Measurements from ENCODE around the gene AP2A2.

AP2A2 gene

GRCh38 chr11:991711-992307 lies 66.1 kb downstream of the AP2A2 start:
- TF ChIP-seq GATA3 (IDR thresholded peaks at IDR 0.05; ENCODE audit: low read depth, low read length) = no peak
- no peak for TF ChIP-seq GATA2 (IDR thresholded peaks at IDR 0.05; ENCODE audit: low read depth, low read length)

DNA sequence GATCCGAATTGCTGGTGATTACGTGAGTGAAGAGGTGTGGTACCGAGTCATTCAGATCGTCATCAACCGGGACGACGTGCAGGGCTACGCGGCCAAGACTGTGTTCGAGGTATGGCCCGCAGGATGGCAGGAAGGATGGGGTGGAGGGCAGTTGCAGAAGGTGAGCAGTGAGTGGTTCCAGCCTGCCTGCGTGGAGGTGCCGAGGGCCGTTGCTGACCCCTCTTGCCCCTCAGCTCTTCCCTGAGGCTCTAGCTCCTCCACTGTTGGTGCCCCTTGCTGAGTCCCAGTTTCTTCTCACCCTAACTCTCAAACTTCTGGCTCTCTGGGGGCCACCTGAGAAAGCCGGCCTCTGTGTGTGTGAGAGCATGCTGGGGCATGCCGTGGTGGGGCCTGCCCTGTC lies 66.9 kb downstream of the AP2A2 start:
- no peak for TF ChIP-seq GATA2 (IDR thresholded peaks at IDR 0.05; ENCODE audit: low read depth, low read length)
- TF ChIP-seq GATA3 (IDR thresholded peaks at IDR 0.05; ENCODE audit: low read depth, low read length) = no peak

GRCh38 chr11:993632-994167 lies 68.0 kb downstream of the AP2A2 start:
- TF ChIP-seq GATA2 (IDR thresholded peaks at IDR 0.05; ENCODE audit: low read depth, low read length) = no peak
- TF ChIP-seq GATA3 (IDR thresholded peaks at IDR 0.05; ENCODE audit: low read depth, low read length) = no peak

- TF ChIP-seq GATA3 (IDR thresholded peaks at IDR 0.05; ENCODE audit: low read depth, low read length) (no peak), GATA2 (IDR thresholded peaks at IDR 0.05; ENCODE audit: low read depth, low read length) (no peak)
Measured at GRCh38 chr11:995044-995751, 69.5 kb downstream of the AP2A2 start.

GRCh38 chr11:995752-996420 lies 70.2 kb downstream of the AP2A2 start:
- no peak for TF ChIP-seq GATA2 (IDR thresholded peaks at IDR 0.05; ENCODE audit: low read depth, low read length)
- no peak for TF ChIP-seq GATA3 (IDR thresholded peaks at IDR 0.05; ENCODE audit: low read depth, low read length)

GRCh38 chr11:996681-997080 lies 71.0 kb downstream of the AP2A2 start:
- TF ChIP-seq GATA2 (IDR thresholded peaks at IDR 0.05; ENCODE audit: low read depth, low read length) = no peak
- no peak for TF ChIP-seq GATA3 (IDR thresholded peaks at IDR 0.05; ENCODE audit: low read depth, low read length)

- no peak for TF ChIP-seq GATA3 (IDR thresholded peaks at IDR 0.05; ENCODE audit: low read depth, low read length)
- TF ChIP-seq GATA2 (IDR thresholded peaks at IDR 0.05; ENCODE audit: low read depth, low read length) = no peak
Measured at GRCh38 chr11:997907-998306, 72.2 kb downstream of the AP2A2 start.

DNA sequence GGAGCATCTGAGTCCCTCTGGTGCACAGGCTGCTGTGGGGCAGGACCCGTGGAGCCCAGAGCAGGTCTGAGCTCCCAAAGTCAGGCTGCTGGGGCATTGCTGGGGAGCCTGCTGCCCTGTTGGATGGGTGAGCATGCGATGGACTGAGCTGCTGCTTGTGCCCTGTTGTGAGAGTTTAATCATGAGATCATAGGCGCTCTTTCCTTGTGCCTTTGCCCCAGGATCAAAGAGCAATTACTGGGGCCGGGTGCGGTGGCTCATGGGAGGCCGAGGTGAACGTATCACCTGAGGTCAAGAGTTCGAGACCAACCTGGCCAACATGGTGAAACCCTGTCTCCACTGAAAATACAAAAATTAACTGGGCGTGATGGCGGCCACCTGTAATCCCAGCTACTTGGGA lies 73.3 kb downstream of the AP2A2 start:
- TF ChIP-seq GATA3 (IDR thresholded peaks at IDR 0.05; ENCODE audit: low read depth, low read length) (no peak), GATA2 (IDR thresholded peaks at IDR 0.05; ENCODE audit: low read depth, low read length) (no peak)

DNA sequence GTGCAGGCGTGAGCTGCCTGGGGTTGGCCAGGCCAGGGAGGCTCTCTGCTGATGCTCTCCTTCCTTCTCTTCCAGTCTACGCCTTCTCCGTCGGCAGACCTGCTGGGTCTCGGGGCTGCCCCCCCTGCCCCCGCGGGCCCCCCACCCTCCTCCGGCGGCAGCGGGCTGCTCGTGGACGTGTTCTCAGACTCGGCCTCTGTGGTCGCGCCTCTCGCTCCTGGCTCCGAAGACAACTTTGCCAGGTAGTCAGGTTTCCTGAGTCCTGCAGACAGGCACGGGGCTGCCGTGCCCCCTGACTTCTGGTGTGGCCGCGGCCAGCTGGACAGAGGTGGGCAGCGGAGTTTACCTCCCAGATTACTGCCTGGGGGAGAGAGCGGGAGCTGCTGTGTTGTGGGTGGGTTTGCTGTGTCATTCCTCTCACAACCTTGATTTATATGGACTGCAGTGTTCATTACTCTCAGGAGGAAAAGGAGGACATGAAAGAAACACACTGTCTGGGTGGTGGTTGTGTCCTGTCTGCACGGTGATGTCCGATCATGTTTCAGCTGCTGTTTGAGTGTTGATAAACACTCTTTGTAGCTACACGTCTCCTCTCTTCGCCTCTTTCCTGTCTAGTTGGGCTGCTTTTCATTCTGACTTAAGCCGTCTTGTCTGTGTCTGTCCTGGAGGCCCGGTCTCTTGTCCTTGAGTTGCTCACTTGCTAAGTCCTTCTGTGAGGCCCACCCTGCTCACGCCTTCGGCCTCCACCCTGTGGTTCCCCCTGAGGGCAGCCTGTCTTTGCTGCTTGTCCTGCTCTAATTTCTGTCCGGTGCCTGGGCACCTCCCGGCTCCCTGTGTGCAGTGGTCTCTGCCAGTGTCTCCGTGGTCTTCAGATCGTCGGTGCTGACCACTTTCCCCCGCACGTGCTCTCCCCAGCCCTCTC lies 74.9 kb downstream of the AP2A2 start:
- TF ChIP-seq GATA2 (IDR thresholded peaks at IDR 0.05; ENCODE audit: low read depth, low read length) (no peak), GATA3 (IDR thresholded peaks at IDR 0.05; ENCODE audit: low read depth, low read length) (no peak)

DNA sequence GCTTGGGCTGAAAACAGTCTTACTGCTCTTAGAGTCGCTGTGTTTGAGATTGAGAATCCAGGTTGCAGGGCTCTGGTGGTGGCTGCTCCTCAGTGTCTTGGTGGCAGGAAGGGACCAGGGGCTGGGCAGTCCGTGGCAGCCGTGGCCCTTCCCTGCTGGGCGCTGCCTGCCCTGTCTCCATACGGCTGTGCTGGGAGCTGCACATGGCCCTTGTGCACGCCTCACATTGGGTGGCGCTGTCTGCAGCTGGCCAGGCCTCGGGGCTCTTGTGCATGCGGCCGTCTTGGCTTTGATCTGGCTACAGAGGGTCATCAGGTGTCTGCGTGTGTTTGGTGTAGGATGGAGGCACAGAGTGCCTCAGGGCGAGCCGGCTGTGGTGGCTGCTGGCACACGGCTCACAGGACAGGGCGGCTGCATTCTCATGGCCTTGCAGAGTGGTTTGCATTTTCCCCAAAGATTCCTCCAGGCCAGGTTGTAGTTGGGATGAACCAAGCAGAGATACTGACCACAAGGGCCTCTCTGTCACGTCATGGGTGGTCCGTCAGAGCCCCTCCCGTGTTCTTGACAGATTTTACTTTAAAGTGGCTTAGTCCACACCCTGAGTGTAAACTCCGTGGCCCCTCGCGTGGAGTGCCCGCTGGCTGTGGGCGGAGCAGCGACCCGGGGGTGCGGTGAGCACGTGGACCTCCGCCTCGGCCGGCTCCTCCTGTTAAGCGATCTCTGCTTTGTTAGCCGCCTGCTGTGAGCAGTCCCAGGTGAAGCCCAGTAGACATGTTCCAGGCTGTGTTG lies 76.1 kb downstream of the AP2A2 start:
- TF ChIP-seq GATA3 (IDR thresholded peaks at IDR 0.05; ENCODE audit: low read depth, low read length) (no peak), GATA2 (IDR thresholded peaks at IDR 0.05; ENCODE audit: low read depth, low read length) (no peak)

- no peak for TF ChIP-seq GATA3 (IDR thresholded peaks at IDR 0.05; ENCODE audit: low read depth, low read length)
- no peak for TF ChIP-seq GATA2 (IDR thresholded peaks at IDR 0.05; ENCODE audit: low read depth, low read length)
Measured at GRCh38 chr11:1002406-1002984, 76.8 kb downstream of the AP2A2 start.

DNA sequence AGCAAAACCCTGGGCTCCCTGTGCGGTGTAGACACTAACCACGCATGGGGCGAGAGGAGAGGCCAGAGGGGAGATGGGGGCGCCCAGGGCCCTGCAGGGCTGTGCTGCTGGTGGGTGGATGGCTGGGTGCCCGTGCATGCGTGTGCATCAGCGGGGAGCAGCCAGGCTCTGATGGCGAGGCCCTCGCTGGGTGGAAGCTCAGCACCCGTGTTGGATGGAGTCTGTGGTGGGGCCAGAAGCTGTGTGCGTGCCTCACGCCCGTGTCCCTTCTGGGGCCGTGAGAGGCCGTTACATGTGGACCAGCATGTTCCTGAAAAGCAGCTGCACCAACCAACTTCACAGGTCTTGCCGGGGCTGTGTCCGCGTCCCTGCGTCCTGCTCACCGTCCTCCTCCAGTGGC lies 77.5 kb downstream of the AP2A2 start:
- TF ChIP-seq GATA2 (IDR thresholded peaks at IDR 0.05; ENCODE audit: low read depth, low read length) = no peak

GRCh38 chr11:1005928-1006327 lies 80.3 kb downstream of the AP2A2 start:
- no peak for TF ChIP-seq GATA3 (IDR thresholded peaks at IDR 0.05; ENCODE audit: low read depth, low read length)

Measured in SH-SY5Y (cell line).